OCI-M2 (cell line): ENCODE results near the gene OGDH.

Source experiments
- DNase-seq: peaks from one replicate; lab custom pipeline; 2025; ENCODE audit not compliant: unreplicated experiment; lab: John Stamatoyannopoulos, UW

The OGDH gene

DNA sequence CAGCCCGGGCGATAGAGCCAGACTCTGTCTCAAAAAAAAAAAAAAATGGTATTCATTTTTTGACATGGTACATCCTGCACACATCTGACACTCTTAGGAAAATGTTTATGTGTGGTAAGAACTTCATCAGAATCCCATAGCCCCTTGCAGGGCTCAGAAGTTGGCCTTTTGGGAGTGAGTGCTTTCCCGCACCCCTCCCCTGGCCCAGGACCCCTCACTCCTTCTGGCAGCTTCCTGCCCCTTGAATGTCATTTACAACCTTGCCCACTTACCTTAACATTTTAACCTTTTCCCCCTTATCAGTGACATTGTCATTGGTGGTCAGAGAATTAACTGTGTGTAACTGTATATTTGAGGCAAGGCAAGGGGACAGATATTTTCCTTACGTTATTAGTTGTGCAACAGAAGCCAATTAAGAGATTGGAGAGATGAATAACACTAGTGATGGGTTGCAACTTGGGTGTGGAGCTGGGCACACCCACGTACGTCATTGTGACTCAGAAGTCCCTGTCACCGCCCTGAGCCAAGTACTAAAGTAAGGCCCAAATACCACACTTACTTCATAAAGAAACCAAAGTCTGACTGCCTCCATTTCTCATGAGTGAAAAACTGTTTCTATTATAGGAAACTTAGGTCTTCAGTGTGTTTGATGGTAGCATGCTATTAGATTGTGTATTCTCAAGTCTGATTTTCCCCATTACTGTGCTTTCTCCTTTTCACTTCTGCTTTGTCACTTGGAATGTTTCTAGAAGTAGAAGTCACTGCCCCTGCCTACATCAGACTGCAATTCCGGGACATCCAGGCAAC, 31.6 kb downstream of the OGDH start:
- DNase-seq, result no peak

DNA sequence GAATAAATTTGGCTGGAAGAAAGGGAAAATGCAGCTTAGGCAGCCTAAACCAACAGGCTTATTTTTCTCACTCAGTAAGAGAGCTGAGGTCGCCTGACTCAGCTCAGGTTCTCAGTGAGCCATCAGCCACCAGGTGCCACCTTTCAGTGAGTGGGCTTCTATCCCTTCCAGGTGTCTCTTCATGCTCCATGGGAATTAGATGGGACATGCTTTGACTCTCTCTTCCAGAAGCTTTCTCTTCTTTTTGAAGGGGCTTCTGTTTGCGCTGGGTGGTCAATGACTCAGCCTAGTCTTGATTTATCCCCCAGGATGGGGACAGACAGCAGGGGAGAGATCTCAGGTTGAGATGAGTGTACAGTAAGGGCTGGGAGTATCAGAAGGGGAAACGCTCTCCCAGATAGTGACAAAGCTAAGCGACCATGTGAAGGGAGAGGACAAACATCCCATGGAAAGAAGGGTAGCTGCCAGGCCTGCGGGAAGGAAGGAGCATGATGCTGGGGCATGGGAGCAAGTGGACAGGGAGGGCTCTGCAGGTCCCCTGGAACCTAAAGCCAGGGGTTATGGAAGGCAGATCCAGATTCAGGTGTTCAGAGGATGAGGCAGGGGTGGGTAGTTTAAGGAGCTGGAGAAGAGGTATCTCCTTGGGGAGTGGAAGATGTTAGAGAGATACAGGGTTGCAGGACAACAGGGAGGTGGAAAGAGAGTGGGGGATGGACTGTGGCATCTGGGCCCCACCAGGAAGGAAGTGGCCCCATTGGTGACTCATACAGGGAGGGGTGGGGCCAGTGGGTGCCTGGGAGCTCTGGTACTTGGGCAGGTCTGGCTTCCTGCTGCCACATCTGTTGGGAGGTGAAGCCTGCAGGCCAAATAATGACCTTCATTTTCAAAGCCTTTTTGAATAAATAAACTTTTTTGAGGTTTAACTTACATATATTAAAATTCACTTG, 32.5 kb downstream of the OGDH start:
- DNase-seq, result peak; percentile 2

- no peak for DNase-seq
Observed at GRCh38 chr7:44639671-44640321, 33.4 kb downstream of the OGDH start.

DNA sequence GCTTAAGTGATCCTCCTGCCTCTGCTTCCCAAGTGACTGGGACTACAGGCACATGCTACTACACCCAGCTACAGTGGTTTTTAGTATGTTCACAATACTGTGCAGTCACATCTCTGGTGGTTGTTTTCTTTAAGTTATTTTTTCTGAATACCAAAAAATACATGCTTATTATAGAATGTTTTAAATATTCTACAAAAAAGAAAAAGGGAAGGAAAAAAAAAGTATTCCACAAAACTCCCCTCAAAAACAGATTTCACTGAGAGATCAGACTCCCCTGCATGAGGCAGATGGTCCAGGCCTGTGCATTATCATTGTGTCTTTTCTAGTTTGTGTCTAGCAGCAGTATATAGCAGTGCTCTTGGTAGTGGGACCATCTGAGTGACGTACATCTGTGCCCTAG, 36.8 kb downstream of the OGDH start:
- no peak for DNase-seq

GRCh38 chr7:44645254-44645653, 38.8 kb downstream of the OGDH start:
- DNase-seq, result no peak

GRCh38 chr7:44645696-44646095, 39.3 kb downstream of the OGDH start:
- DNase-seq, result no peak

DNA sequence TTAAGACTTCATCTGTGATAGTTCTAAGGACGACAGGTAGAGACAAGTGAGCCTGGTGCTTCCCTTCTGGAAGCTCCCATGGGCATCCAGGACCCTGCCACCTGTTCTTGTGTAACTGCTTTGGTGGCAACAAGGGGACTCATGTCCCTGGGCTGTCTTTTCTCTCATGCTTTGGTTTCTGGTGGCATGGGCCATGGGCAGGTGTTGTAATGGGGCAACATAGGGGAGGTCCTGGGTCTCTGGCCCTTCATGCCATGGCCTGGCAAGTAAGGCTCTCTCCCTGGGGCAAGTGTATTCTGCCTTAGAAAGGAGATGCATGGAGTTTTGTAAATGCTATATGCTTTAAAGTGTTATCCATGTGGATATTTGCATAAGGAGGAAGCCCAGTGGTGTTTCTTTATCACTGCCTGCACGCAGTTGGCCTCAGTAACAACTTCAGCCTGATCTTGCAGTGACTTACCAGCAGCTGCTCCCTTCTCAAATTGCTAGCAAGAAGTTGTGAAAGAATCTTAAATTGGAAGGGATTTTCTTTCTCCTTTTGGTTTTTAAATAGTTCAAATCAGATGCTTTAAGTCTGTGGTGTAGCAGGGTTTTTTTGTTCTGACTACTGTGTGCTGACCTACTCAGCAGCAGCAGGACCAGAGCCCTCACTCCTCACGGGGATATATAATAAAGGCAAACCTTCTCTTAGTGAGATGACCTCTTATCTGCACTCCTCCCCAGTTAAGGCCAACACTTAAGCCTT, 39.9 kb downstream of the OGDH start:
- DNase-seq, result no peak

GRCh38 chr7:44646921-44647636, 40.7 kb downstream of the OGDH start:
- DNase-seq, result no peak

DNA sequence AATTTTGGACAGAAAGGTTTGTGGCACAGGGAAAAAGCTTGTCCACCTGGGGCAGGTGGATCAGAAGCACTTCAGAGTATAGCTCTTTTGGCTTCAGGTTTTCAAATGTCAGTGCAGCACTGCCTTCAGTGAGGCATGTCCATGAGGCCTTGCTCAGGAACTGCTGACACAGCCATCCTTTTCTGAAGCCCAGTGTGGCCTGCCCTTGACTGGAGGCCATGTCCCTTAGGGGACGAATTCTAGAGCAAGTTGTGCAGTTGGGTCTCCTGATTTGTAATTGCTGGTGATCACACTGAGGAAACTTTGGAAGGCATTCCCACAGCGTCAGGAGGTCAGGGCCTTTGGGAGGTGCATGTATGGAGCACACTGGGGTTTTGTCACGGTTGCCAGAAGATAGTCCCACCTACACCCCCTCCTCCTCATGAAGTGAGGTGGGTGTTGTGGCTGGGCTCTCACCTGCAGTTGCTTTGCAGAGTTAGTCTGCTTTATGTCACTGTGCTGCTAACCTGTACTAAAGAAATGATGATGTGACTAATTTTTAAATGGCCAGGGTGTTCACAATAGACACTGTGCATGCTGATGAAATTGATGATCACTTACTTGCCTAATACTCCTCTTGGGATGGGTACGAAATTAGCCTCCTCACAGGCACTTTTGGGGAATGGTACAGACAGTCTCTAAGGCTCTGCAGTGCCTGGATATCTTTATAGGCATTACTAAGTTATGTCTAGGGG, 41.7 kb downstream of the OGDH start:
- no peak for DNase-seq

DNA sequence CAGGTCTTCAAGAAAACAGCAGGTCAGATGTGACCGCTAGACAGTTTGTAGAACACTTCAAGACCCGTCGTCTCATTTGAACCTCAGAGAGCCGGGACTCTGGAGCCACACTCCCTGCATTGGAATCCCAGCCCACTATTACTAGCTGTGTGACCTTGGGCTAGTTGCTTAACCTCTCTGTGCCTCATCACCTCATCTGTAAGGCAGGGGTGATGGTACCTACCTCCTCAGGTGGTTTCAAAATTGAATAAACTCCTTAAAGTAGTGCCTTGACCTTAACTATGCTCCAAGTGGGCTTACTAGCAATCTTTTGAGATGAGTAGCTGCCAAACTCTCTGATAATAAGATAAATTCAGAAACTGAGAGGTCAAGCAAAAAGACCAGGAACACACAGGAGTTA, 43.8 kb downstream of the OGDH start:
- DNase-seq, result no peak

DNA sequence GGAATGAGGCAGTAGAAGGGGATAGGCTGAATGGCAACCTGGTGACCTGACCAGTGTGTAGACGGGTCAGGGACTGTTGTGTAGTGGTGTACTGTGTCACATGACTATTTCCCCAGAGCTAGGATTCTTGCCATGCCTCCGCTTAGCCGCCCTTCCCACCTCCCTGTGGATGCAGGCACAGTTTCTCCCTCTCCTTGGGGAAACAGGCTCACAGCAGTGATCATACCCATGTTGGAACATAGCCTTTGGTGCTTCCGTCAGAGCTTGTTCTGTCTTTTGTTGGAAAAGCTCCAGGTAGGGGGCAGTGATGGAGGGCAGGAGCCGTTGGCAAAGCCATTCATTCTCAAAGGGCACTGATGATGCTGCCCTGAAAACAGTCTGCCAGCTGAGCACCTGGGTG, 44.3 kb downstream of the OGDH start:
- DNase-seq, result no peak

- no peak for DNase-seq
Observed at GRCh38 chr7:44652535-44652934, 46.1 kb downstream of the OGDH start.

- no peak for DNase-seq
Observed at GRCh38 chr7:44654255-44654796, 47.9 kb downstream of the OGDH start.

GRCh38 chr7:44655341-44655740, 48.9 kb downstream of the OGDH start:
- DNase-seq, result no peak

- no peak for DNase-seq
Observed at GRCh38 chr7:44658979-44659378, 52.6 kb downstream of the OGDH start.

- DNase-seq, result no peak
Observed at GRCh38 chr7:44661233-44661632, 54.8 kb downstream of the OGDH start.

- DNase-seq, result no peak
Observed at GRCh38 chr7:44664780-44665461, 58.5 kb downstream of the OGDH start.

GRCh38 chr7:44665531-44666213, 59.2 kb downstream of the OGDH start:
- no peak for DNase-seq
